HepG2 (cell line): ENCODE data around the gene TTLL1. TPM values are rescaled to one million over a fixed set of nuclear protein-coding genes. Genes with fewer than 3 reads are reported as not detected.

Source experiments
- ARID2 ChIP-seq: sonication (generic); formaldehyde crosslinking; IDR thresholded peaks from 2 replicates; pipeline ENCODE4 v1.8.1; 2022; ENCODE audit warnings: mild to moderate bottlenecking, missing genetic modification reagents, borderline replicate concordance
- CREB3 ChIP-seq: sonication (generic); formaldehyde crosslinking; IDR thresholded peaks from 2 replicates; pipeline ENCODE4 v1.5.0; 2020; ENCODE audit warnings: missing genetic modification reagents
- EHMT2 ChIP-seq: fragments of 200-600 bp; sonication (generic); IDR thresholded peaks from 2 replicates; pipeline ENCODE4 v1.7.0; 2017; ENCODE audit warnings: antibody characterized with exemption, low read depth, low read length, borderline replicate concordance
- HNF1B ChIP-seq: sonication (generic); formaldehyde crosslinking; IDR thresholded peaks from 2 replicates; pipeline ENCODE4 v1.5.1; 2020; ENCODE audit warnings: mild to moderate bottlenecking, moderate library complexity, missing genetic modification reagents
- HNRNPLL ChIP-seq: fragments of 200-400 bp; formaldehyde crosslinking; IDR thresholded peaks from 2 replicates; pipeline ENCODE4 v1.6.1; 2017; ENCODE audit warnings: mild to moderate bottlenecking, low read depth, low read length; ENCODE audit not compliant: poor library complexity, severe bottlenecking
- RBM22 ChIP-seq: fragments of 200-400 bp; formaldehyde crosslinking; optimal IDR thresholded peaks from 2 replicates; pipeline ENCODE3; 2017; ENCODE audit warnings: mild to moderate bottlenecking, low read length, moderate library complexity
- ZBTB33 ChIP-seq: sonication (generic); formaldehyde crosslinking; IDR thresholded peaks from 2 replicates; pipeline ENCODE4 v1.4.0; 2020; ENCODE audit warnings: missing genetic modification reagents
- ZBTB40 ChIP-seq, 2 experiments: fragments of 450-650 bp in 1 of 2; sonication (generic) in 1 of 2; formaldehyde crosslinking in 1 of 2; IDR thresholded peaks; 2 replicates each; pipeline versions ENCODE4 v1.6.1 to v1.8.0; 2016 to 2022; ENCODE audit warnings: antibody characterized with exemption in 1 of 2, mild to moderate bottlenecking in 1 of 2, missing genetic modification reagents in 1 of 2
- ZNF274 ChIP-seq: sonication (generic); formaldehyde crosslinking; IDR thresholded peaks from 2 replicates; pipeline ENCODE4 v1.5.1; 2020; ENCODE audit warnings: mild to moderate bottlenecking, missing genetic modification reagents
- ZNF557 ChIP-seq: sonication (generic); formaldehyde crosslinking; IDR thresholded peaks from 2 replicates; pipeline ENCODE4 v1.4.0; 2020; ENCODE audit warnings: missing genetic modification reagents
- ZNF709 ChIP-seq: sonication (generic); formaldehyde crosslinking; IDR thresholded peaks from 2 replicates; pipeline ENCODE4 v1.5.0; 2020; ENCODE audit warnings: mild to moderate bottlenecking, missing genetic modification reagents
- ZNF878 ChIP-seq: sonication (generic); formaldehyde crosslinking; IDR thresholded peaks from 2 replicates; pipeline ENCODE4 v1.8.1; 2023; ENCODE audit warnings: mild to moderate bottlenecking, missing genetic modification reagents, moderate library complexity
- polyA plus RNA-seq, 8 experiments: library from polyadenylated mRNA; depleted of rRNA in 3 of 8; stranded (reverse) in 7 of 8; unstranded in 1 of 8; fragments of >200 nt; fragmentation: Illumina TruSeq in 4 of 8; extraction: Trizol in 4 of 8; gene quantifications; 2 replicates each; pipeline versions ENCODE4 v1.2.1 to v1.2.3, GENCODE V29; 2011 to 2016; ENCODE audit warnings: low read depth in 4 of 8, missing spikeins in 1 of 8, mixed read lengths in 1 of 8; ENCODE audit not compliant: insufficient read depth in 1 of 8
- total RNA-seq, 5 experiments: library from RNA; depleted of rRNA; stranded (reverse); fragments of >200 nt; fragmentation: Illumina TruSeq; extraction: Trizol; gene quantifications; 2 replicates each; pipeline ENCODE4 v1.2.3, GENCODE V29; 2016; ENCODE audit warnings: low read depth in 1 of 5

The TTLL1 gene
- total and polyA plus RNA-seq, 2 of the 13 experiments (the other 11 are each of a cell fraction or from before 2014, with no cell fraction given): 1.6 to 5.3 TPM

GRCh38 chr22:43135565-43135964, 46.4 kb upstream of the TTLL1 start (continued):
- no peak for TF ChIP-seq ZBTB40 (IDR thresholded peaks at IDR 0.05)
- no peak for TF ChIP-seq ZBTB40 (CRISPR knock-in tag; IDR thresholded peaks at IDR 0.05)
- TF ChIP-seq CREB3 (CRISPR knock-in tag): no peak
- TF ChIP-seq ARID2: no peak
- no peak for TF ChIP-seq EHMT2
- no peak for TF ChIP-seq ZBTB33 (CRISPR knock-in tag)
- no peak for TF ChIP-seq ZNF557
- TF ChIP-seq ZNF878 (CRISPR knock-in tag): no peak
- TF ChIP-seq HNF1B (CRISPR knock-in tag): no peak
- no peak for TF ChIP-seq HNRNPLL
- TF ChIP-seq ZNF274: no peak
- no peak for TF ChIP-seq ZNF709 (CRISPR knock-in tag)
- TF ChIP-seq RBM22: no peak
